IPS DF 6.9 (cell line): ENCODE data around the gene DEGS2.

ENCODE experiments used
- DNase-seq: peaks from one replicate; pipeline ENCODE4 v3.0.0-alpha.2; 2013; ENCODE audit warnings: low read depth, low spot score
- H3K27ac ChIP-seq: one replicate; pipeline ENCODE4 v1.5.1; 2013; ENCODE audit warnings: low read length, control low read depth
- H3K27me3 ChIP-seq: 2 replicates; pipeline ENCODE4 v1.6.1; 2013; ENCODE audit warnings: mild to moderate bottlenecking, low read length; ENCODE audit not compliant: control insufficient read depth, insufficient read depth
- H3K36me3 ChIP-seq: 2 replicates; pipeline ENCODE4 v1.6.1; 2013; ENCODE audit warnings: low read length; ENCODE audit not compliant: control insufficient read depth, insufficient read depth
- H3K4me1 ChIP-seq: 2 replicates; pipeline ENCODE4 v1.6.1; 2013; ENCODE audit warnings: low read length; ENCODE audit not compliant: control insufficient read depth, insufficient read depth
- H3K4me3 ChIP-seq: 2 replicates; pipeline ENCODE4 v1.5.1; 2013; ENCODE audit warnings: mild to moderate bottlenecking, low read length
- H3K9me3 ChIP-seq: 2 replicates; pipeline ENCODE4 v1.6.1; 2013; ENCODE audit warnings: low read length, inconsistent platforms; ENCODE audit not compliant: control insufficient read depth, insufficient read depth
- WGBS: extraction: QIAGEN DNeasy Blood & Tissue Kit; methylation state at CpG from one replicate; pipeline ENCODE4 v1.1.7; 2013; ENCODE audit warnings: mixed read lengths, missing lambda C conversion rate; ENCODE audit not compliant: insufficient read length, insufficient coverage; 5-methylcytosine and 5-hydroxymethylcytosine counted together

Gene DEGS2

DNA sequence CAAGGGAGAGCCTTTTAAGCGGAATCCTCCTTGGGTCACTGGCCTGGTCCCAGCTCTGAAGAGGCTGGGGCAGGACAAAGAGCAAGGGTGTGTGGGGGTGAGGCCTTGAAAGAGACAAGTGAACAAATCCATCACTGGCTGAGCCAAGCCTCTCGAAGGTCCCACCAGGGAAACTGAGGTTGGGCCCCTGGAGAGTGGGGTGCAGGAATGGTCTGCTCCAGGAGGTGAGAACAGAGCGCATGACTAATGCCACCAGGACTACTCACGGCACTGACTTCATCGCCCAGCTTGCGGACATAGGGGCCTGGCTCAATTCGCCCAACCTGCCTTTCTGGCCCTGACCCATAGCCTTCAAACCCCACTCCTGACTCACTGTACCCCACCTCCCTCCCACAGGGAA is 19.2 kb upstream of the DEGS2 start:
- H3K36me3 ChIP-seq, result no peaks in the 10 kb centered on the region
- no peaks in the 10 kb centered on the region for H3K4me1 ChIP-seq
- DNase-seq, result no peak
- no peaks in the 10 kb centered on the region for H3K27me3 ChIP-seq
- no CpG with 5 or more reads among the region's 7 CpGs for WGBS
- H3K4me3 ChIP-seq, result no peak overlapping the region
- no peak overlapping the region for H3K27ac ChIP-seq
- H3K9me3 ChIP-seq, result no peaks in the 10 kb centered on the region

DNA sequence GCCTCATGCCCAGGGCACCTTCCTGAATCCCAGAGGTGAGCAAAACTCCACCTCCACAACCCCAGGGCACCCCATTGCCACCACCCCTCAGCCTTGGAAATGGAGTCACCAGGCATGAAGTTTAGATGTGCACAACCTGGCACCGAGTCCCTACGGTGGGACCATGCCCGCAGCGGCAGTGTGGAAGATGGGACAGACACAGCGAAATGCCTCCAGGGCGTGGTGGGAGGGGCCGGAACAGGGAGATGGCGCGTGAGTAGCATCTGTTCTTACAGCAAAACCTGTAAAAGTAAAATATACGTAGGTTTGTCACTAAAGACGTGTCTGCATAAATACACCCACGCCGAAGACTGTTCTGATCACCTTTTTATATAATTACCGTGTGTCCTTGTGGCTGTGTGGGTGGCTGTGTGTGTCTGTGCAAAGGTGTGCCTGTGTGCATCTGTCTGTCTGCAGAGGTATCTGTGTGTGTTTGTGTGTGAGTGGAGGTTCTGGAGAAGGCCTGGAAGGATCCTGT is 17.4 kb upstream of the DEGS2 start:
- H3K4me3 ChIP-seq, result no peak overlapping the region
- H3K36me3 ChIP-seq, result no peaks in the 10 kb centered on the region
- WGBS, result no CpG with 5 or more reads among the region's 14 CpGs
- H3K27me3 ChIP-seq, result no peaks in the 10 kb centered on the region
- no peak for DNase-seq
- no peaks in the 10 kb centered on the region for H3K9me3 ChIP-seq
- H3K4me1 ChIP-seq, result no peaks in the 10 kb centered on the region
- H3K27ac ChIP-seq, result no peak overlapping the region

DNA sequence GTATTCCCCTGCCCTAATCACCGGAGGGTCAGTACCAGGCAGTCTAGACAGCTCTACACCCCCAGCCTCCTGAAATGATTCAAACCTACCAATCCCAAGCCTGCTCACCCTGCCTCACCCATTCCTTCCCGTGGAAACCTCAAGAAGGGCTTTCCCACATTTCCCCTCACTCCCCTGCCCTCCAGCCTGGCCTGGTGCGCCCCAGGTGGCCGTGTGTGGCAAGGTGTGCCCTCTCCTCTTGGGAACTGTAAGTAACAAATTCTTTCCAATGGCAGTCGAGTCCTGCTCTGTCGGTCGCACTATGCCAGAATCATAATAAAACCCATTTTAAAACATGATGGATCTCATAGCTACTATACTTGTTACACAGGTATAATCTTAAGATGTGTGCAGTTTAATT is 13.9 kb upstream of the DEGS2 start:
- no peak for DNase-seq
- Histone ChIP-seq H3K9me3 (no peaks in the 10 kb centered on the region), H3K4me3 (no peak overlapping the region), H3K4me1 (no peaks in the 10 kb centered on the region), H3K27me3 (no peaks in the 10 kb centered on the region), H3K36me3 (no peaks in the 10 kb centered on the region), H3K27ac (no peak overlapping the region)
- no CpG with 5 or more reads among the region's 7 CpGs for WGBS

DNA sequence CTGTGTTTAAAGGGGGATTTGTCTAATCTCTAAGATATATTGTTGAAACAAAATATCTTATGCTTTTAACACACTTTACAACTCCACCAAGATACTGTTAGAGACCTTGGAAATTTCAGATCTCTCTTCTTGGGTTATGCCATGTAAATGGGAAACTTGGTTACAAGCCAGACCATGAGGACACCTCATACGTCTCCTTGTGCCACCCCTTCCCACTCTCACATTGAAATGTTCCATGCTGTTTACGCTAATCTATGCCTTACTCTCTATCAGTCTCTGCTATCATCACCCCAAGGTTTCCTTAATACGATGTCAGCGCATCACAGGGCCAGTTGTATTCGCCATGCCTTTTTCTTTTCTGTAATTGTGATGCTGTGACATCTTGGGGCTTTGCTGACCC is 13.4 kb upstream of the DEGS2 start:
- Histone ChIP-seq H3K4me3 (no peak overlapping the region), H3K4me1 (no peaks in the 10 kb centered on the region), H3K27ac (no peak overlapping the region), H3K36me3 (no peaks in the 10 kb centered on the region), H3K27me3 (no peaks in the 10 kb centered on the region), H3K9me3 (no peaks in the 10 kb centered on the region)
- no CpG with 5 or more reads among the region's 5 CpGs for WGBS
- DNase-seq, result no peak

DNA sequence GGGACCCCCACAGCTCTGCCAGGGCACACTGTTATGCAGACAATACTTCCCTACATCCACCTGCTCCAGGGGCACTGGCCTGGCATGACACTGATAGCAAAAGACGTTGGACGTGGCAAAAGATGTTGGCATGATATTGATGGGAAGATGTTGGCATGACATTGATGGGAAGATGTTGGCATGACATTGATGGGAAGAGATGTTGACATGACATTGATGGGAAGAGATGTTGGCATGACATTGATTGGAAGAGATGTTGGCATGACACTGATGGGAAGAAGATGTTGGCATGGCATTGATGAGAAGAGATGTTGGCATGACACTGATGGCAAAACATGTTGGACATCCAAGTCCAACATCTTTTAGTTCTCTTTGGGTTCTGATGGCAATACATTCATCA is 11.4 kb upstream of the DEGS2 start:
- Histone ChIP-seq H3K36me3 (no peaks in the 10 kb centered on the region), H3K27me3 (no peaks in the 10 kb centered on the region), H3K4me3 (no peak overlapping the region), H3K4me1 (no peaks in the 10 kb centered on the region), H3K27ac (no peak overlapping the region), H3K9me3 (no peaks in the 10 kb centered on the region)
- DNase-seq, result no peak
- WGBS, result no CpG with 5 or more reads among the region's 2 CpGs

DNA sequence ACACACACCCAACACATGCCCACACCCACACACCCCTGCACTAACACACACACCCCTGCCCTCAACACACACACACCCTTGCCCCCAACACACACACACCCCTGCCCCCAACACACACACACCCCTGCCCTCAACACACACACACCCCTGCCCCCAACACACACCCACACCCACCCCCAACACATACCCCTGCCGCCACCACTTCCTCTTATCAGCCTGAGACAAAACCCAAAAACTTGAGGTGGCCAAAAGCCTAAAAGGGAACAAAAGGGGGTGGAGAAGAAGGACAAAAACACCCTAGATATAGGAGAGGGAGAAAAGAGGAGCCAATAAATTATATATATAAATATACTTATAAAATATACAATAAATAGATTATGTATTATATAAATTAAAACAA is 9.1 kb upstream of the DEGS2 start:
- no CpG with 5 or more reads among the region's 1 CpG for WGBS
- Histone ChIP-seq H3K9me3 (no peaks in the 10 kb centered on the region), H3K4me3 (no peak overlapping the region), H3K36me3 (no peaks in the 10 kb centered on the region), H3K27ac (no peak overlapping the region), H3K4me1 (no peaks in the 10 kb centered on the region), H3K27me3 (no peaks in the 10 kb centered on the region; the same call in 1 of the 2 replicates)
- DNase-seq, result no peak

DNA sequence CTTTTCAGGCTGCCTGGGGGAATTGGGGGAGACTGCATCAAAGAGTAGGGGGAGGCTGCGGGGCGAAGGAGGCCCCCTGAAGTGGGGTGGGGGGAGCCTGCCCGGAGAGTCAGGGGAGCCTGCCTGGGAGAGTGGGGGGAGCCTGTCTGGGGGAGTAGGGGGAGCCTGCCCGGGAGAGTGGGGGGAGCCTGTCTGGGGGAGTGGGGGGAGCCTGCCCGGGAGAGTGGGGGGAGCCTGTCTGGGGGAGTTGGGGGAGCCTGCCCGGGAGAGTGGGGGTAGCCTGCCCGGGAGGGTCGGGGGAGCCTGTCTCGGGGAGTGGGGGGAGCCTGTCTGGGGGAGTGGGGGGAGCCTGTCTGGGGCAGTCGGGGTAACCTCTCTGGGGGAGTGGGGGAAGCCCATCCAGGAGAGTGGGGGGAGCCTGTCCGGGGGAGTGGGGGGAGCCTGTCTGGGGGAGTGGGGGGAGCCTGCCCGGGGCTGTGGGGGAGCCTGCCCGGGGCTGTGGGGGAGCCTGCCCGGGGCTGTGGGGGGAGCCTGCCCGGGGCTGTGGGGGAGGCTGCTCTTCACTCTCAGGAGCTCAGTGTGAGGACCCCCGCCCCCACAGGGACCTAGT is 6.5 kb upstream of the DEGS2 start:
- Histone ChIP-seq H3K4me3 (peak overlapping the region; percentile 12; the same call in 1 of the 2 replicates), H3K27me3 (peaks cover 4% of the 10 kb centered on the region; the same call in 1 of the 2 replicates), H3K36me3 (no peaks in the 10 kb centered on the region), H3K4me1 (no peaks in the 10 kb centered on the region), H3K27ac (no peak overlapping the region), H3K9me3 (no peaks in the 10 kb centered on the region)
- WGBS, result no CpG with 5 or more reads among the region's 16 CpGs
- DNase-seq, result no peak

DNA sequence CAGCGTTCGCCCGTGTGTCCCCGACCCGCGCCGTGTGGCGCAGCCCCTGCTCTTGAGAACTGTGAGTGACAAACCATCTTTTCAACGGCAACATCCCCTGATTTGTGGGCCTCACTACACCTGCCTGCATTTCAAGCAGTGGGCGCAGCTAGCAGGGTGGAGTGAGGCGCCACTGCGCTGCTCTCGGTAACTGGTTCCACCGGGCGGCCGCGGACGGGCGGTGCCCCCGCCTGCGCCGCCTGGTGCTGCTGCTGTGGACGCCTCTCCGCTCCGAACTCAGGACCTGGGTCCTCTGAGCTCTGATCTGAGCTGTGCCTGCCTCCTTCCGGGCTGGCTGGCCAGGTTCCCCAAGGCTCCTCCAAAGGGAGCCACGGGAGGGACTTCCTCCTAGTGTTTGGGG is 5.9 kb upstream of the DEGS2 start:
- no CpG with 5 or more reads among the region's 27 CpGs for WGBS
- Histone ChIP-seq H3K4me3 (no peak overlapping the region), H3K9me3 (no peaks in the 10 kb centered on the region), H3K27me3 (peaks cover 8% of the 10 kb centered on the region), H3K36me3 (no peaks in the 10 kb centered on the region), H3K4me1 (no peaks in the 10 kb centered on the region), H3K27ac (no peak overlapping the region)
- DNase-seq, result no peak

DNA sequence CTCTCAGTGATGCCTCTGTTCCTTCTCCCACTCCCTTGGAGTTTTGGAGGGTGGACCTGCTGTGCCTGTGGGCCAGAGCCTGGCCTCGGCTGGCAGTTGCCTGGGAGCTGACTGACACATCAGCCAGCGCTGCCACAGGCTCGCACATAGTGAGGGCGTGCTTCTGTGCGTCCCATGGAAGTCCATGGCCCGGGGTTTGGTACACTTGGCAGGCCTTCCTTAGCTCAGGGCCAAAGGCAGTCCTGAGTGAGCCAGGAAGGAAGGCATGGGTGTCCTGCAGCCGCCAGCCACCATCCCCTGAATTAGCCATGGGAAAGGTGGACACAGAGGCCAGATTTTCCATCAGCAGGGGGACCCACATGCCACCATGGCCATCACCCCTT is 1.1 kb upstream of the DEGS2 start:
- no peak overlapping the region for H3K27ac ChIP-seq
- no peak for DNase-seq
- H3K9me3 ChIP-seq, result no peaks in the 10 kb centered on the region
- no peaks in the 10 kb centered on the region for H3K36me3 ChIP-seq
- H3K27me3 ChIP-seq, result peaks cover 25% of the 10 kb centered on the region
- WGBS, result no CpG with 5 or more reads among the region's 7 CpGs
- no peaks in the 10 kb centered on the region for H3K4me1 ChIP-seq
- no peak overlapping the region for H3K4me3 ChIP-seq

DNA sequence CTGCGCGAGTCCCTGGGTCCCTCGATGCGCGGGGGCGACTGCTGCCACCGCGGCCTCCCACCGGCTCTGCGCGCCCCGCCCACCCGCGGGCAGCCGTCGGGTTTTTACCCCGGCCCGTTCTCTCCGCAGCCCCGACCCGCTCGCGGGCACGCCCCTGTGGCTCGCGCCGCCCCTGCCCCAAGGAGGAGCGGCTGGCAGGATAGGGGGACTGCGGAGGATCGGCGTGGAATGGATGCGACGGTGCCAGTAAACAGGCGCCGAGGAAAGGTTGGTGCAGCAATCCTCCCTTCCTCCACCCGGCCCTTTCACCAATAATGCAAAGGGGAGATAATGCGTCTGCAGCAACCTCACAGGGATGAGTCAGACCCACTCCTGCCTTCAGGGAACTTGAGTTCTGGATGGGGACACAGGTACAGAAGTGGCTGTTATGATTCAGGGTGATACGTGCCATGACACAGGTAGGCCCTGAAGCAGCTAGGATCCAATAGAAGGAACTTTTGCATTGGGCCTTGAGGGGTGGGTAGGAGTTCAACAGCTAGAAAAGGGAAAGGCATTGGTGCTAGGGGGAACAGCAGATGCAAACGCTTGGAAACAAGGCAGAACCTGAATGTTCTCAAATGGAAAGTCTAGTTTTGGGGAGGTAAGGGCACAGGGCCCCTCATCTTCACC is 554 bp upstream of the DEGS2 start:
- Histone ChIP-seq H3K36me3 (no peaks in the 10 kb centered on the region), H3K9me3 (no peaks in the 10 kb centered on the region), H3K4me3 (peak overlapping the region; percentile 44; the same call in 1 of the 2 replicates), H3K4me1 (0 out of 2 replicates have a peak, but pooled peaks cover 1% of the 10 kb centered on the region), H3K27me3 (peaks cover 25% of the 10 kb centered on the region), H3K27ac (no peak overlapping the region)
- WGBS, result no CpG with 5 or more reads among the region's 39 CpGs
- DNase-seq, result no peak
